Measurements from ENCODE around the gene WBP2.
"Not testable (repeated sequence)": the region's sequence is repeated elsewhere in the genome, so short reads cannot be mapped to it uniquely, and the experiment has no call there.

The WBP2 gene

GRCh38 chr17:75893305-75894048 lies 38.3 kb upstream of the WBP2 start:
- no peak overlapping the region for H3K4me3 ChIP-seq (replicated peaks; ENCODE audit: low read depth, low read length)

DNA sequence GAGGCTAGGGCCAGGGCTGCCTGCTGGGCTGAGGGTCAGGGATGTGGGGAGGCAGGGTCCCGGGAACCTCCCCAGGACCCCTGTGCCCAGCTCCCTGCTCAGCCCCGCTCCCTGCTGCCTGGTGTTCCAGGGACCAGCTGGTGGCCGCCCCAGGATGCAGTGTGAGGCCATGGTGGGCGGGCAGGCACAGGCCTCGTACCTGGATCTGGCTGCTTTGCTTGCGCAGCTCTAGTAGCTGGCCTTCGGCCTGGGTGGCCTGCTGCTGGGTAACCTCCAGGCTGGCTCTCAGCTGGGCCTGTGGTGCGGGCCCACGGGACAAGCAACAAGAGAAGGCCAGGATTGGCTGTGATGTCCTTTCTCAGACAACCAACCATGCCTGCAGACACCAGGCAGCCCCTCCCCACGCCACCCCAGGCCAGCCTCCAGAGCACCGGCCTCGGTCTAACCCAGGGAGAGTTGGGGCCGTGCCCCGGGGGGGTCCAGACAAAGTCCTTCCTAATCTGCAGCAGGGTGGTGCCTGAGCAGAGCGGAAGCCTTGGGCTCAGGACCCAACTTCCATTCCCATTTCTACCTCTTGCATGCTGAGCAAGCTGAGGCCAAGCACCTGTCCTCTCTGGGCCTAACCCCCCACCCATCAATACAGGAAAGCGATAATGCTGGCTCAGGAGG lies 37.6 kb upstream of the WBP2 start:
- DNase-seq (ENCODE audit: low read depth): no peak
- TF ChIP-seq, protein P1, sequence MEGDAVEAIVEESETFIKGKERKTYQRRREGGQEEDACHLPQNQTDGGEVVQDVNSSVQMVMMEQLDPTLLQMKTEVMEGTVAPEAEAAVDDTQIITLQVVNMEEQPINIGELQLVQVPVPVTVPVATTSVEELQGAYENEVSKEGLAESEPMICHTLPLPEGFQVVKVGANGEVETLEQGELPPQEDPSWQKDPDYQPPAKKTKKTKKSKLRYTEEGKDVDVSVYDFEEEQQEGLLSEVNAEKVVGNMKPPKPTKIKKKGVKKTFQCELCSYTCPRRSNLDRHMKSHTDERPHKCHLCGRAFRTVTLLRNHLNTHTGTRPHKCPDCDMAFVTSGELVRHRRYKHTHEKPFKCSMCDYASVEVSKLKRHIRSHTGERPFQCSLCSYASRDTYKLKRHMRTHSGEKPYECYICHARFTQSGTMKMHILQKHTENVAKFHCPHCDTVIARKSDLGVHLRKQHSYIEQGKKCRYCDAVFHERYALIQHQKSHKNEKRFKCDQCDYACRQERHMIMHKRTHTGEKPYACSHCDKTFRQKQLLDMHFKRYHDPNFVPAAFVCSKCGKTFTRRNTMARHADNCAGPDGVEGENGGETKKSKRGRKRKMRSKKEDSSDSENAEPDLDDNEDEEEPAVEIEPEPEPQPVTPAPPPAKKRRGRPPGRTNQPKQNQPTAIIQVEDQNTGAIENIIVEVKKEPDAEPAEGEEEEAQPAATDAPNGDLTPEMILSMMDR (IDR thresholded peaks at IDR 0.05; ENCODE audit: low read length, missing control alignments): no peak
- H3K4me3 ChIP-seq (replicated peaks; ENCODE audit: low read depth, low read length): no peak overlapping the region

More at GRCh38 chr17:75893305-75894048, 38.3 kb upstream of the WBP2 start:
- TF ChIP-seq, protein P1 (IDR thresholded peaks at IDR 0.05; ENCODE audit: low read length, missing control alignments): no peak
- DNase-seq (ENCODE audit: low read depth): no peak

DNA sequence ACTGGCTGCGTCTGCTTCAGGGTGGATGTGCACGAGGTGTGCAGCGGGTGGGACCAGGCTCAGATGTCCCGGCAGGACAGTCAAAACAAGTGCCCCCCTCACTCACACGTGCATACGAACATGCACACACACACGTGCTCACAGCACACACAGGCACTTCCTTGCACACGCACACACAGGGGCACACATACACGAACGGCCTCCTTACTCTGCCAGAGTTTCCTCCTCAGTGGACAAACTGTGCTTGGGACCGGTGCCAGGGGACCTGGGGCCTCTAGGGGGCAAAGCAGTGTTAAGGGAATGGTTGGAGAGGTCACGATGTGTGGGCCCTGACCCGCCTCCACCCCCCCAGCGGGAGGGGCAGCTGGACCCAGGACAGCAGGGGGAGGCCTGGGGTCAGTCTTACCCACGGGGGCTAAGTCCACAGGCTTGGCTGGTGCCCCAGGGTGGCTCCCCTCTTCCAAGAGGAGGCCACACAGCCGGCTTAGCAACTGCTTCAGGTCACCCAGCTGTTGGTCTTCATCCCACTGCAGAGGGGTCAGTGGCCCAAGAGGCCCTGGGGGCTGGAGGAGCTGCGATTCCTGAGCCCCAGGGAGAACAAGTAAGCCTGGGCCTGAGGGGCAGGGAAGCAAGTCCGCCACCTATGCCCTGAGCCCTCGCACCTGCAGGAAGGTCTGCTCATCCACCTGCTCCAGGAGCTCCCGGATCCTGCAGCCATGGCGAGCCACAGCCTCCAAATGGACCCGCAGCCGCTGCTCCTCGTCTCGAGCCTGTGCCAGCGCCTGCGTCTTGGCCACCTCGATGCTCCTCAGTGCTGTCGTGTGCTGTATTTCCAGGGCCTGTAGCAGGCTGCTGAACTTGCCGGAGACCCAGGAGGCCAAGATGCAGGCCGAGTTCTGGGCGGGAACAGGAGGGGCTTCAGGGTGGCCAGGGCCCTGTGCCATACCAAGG lies 36.7 kb upstream of the WBP2 start:
- H3K4me3 ChIP-seq (replicated peaks; ENCODE audit: low read depth, low read length): no peak overlapping the region
- DNase-seq (ENCODE audit: low read depth): no peak
- TF ChIP-seq, protein P1 (IDR thresholded peaks at IDR 0.05; ENCODE audit: low read length, missing control alignments): no peak

DNA sequence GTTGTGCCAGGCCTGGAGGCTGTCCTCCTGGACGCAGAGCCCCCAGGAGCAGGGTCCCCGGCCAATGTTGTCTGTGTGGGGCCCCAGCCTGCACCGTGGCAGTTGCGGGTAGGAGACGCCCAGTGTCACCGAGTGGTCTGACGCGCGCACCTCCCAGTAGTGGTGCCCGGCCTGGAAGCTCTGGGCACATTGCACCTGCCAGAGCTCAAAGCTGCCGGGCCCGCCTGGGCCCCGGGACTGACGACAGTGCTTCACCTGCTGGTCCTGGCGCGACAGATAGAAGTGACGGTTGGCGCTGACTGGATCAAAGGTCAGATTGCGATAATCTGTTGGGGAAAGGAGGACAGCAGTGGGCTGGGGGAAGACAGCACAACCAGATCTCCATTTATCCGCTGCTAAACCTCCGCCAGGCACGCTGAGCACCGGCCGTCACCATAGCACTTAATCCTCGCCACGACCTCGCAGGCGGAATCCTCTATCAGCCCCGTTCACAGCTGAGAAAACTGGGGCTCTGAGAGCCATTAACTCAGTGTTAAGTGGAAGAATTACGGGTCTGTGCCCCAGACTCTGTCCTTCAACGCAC lies 36.0 kb upstream of the WBP2 start:
- H3K4me3 ChIP-seq (replicated peaks; ENCODE audit: low read depth, low read length): no peak overlapping the region
- TF ChIP-seq, protein P1 (IDR thresholded peaks at IDR 0.05; ENCODE audit: low read length, missing control alignments): no peak
- DNase-seq (ENCODE audit: low read depth): no peak

DNA sequence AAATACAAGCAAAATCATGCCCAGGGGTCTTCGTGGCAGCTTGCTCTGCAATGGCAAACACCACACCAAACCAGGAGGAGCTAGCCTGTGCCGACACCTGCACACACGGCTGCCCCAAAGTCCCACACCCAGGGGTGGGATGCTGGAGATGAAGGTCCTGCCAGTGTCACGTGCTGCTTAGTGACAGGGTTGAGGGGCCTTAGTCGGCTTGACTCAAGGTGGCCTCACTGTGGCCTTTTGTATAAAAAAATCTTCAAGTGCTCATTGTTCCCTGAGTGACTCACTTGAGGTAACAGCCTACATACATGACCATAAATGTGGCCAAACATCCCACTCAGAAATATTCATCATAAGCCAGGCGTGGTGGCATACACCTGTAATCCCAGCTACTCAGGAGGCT lies 34.3 kb upstream of the WBP2 start:
- DNase-seq (ENCODE audit: low read depth): no peak
- TF ChIP-seq, protein P1 (IDR thresholded peaks at IDR 0.05; ENCODE audit: low read length, missing control alignments): no peak
- no peak overlapping the region for H3K4me3 ChIP-seq (replicated peaks; ENCODE audit: low read depth, low read length)

DNA sequence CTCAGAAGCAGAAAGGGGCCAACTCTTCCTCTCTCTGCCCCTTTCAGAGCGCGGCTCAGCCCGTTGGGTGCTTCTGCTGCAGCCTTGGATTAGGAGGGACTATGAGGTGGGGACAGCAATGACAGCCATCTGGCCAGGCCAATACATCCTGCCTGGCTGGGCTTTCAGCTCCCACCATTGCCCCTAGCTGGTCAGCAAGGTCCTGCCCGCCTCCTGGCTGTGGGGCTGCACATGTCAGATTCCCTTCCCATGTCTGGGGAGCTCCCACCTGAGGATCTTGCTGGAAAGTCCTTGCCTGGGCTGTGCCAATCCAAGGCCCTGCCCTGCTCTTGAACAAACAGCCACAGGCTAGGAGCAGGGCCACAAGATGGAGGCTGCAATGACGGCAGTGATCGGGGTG lies 33.3 kb upstream of the WBP2 start:
- TF ChIP-seq, protein P1 (IDR thresholded peaks at IDR 0.05; ENCODE audit: low read length, missing control alignments): no peak

DNA sequence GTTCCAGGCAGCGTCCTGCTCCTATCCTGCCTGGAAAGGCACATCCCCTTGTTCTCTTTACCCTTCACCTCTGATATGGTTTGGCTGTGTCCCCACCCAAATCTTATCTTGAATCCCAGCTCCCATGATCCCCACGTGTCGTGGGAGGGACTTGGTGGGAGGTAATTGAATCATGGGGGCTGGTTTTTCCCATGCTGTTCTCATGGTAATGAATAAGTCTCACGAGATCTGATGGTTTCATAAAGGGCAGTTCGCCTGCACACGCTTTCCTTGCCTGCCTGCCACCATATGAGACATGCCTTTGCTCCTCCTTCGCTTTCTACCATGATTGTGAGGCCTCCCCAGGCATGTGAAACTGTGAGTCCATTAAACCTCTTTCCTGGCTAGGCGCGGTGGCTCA lies 30.7 kb upstream of the WBP2 start:
- DNase-seq (ENCODE audit: low read depth); H3K4me3 ChIP-seq (replicated peaks; ENCODE audit: low read depth, low read length): not testable (repeated sequence)

More for the DNA sequence above, 33.3 kb upstream of the WBP2 start:
- no peak for DNase-seq (ENCODE audit: low read depth)
- no peak overlapping the region for H3K4me3 ChIP-seq (replicated peaks; ENCODE audit: low read depth, low read length)
